ENCODE data around the gene MYO5A.
"Not testable (repeated sequence)": the region's sequence is repeated elsewhere in the genome, so short reads cannot be mapped to it uniquely, and the experiment has no call there.

DNA sequence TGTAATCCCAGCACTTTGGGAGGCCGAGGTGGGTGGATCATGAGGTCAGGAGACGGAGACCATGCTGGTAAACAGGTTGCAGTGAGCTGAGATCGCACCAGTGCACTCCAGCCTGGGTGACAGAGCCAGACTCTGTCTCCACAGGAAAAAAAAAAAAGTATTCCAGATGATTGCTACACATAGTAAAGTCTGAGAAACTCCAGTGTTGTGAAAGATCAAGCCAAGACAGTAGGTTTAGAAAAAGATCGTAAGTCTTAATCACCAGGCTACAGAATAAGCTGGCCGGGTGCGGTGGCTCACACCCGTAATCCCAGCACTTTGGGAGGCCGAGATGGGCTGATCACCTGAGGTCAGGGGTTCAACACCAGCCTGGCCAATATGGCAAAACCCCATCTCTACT, 15.8 kb downstream of the MYO5A start:
- TF ChIP-seq, protein P1, sequence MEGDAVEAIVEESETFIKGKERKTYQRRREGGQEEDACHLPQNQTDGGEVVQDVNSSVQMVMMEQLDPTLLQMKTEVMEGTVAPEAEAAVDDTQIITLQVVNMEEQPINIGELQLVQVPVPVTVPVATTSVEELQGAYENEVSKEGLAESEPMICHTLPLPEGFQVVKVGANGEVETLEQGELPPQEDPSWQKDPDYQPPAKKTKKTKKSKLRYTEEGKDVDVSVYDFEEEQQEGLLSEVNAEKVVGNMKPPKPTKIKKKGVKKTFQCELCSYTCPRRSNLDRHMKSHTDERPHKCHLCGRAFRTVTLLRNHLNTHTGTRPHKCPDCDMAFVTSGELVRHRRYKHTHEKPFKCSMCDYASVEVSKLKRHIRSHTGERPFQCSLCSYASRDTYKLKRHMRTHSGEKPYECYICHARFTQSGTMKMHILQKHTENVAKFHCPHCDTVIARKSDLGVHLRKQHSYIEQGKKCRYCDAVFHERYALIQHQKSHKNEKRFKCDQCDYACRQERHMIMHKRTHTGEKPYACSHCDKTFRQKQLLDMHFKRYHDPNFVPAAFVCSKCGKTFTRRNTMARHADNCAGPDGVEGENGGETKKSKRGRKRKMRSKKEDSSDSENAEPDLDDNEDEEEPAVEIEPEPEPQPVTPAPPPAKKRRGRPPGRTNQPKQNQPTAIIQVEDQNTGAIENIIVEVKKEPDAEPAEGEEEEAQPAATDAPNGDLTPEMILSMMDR (IDR thresholded peaks at IDR 0.05), result not testable (repeated sequence)
- TF ChIP-seq EZH2 (IDR thresholded peaks at IDR 0.05; ENCODE audit: borderline replicate concordance, insufficient read depth, low read depth, low read length, poor library complexity, severe bottlenecking), result not testable (repeated sequence)

Data from B cell (primary cell).